DND-41 (cell line): ENCODE data around the gene TBC1D30.

Experiments used
- ATAC-seq: fragments of 200-7000 bp; cut with Tn5 transposase; 3 replicates; pipeline ENCODE4 v1.9.1; 2021; ENCODE audit warnings: low read depth; ENCODE audit not compliant: insufficient read depth
- DNase-seq: peaks from one replicate; pipeline ENCODE4 v3.0.0-alpha.2; 2020
- H2AFZ ChIP-seq: 2 replicates; pipeline ENCODE4 v1.6.0; 2012; ENCODE audit warnings: low read depth, low read length
- H3K27ac ChIP-seq: 2 replicates; pipeline ENCODE4 v1.5.1; 2012; ENCODE audit warnings: low read length, inconsistent platforms
- H3K27me3 ChIP-seq: fragments of 200-600 bp; sonication (generic); 2 replicates; pipeline ENCODE4 v1.6.0; 2012; ENCODE audit warnings: low read length, mild to moderate bottlenecking, inconsistent platforms; ENCODE audit not compliant: insufficient read depth, poor library complexity
- H3K36me3 ChIP-seq: 2 replicates; pipeline ENCODE4 v1.5.1; 2012; ENCODE audit warnings: low read length, inconsistent platforms; ENCODE audit not compliant: insufficient read depth
- H3K4me1 ChIP-seq: 2 replicates; pipeline ENCODE4 v1.5.1; 2012; ENCODE audit warnings: mild to moderate bottlenecking, low read length; ENCODE audit not compliant: insufficient read depth
- H3K4me2 ChIP-seq: 2 replicates; pipeline ENCODE4 v1.6.0; 2012; ENCODE audit warnings: mild to moderate bottlenecking, moderate library complexity, low read length, inconsistent platforms; ENCODE audit not compliant: insufficient read depth
- H3K4me3 ChIP-seq, 2 experiments: fragments of 200-600 bp in 1 of 2; shearing (Covaris generic) in 1 of 2; 2 replicates each; pipeline ENCODE4 v1.5.1; 2012 to 2016; ENCODE audit warnings: inconsistent platforms in 2 of 2, low read length in 2 of 2, mild to moderate bottlenecking in 2 of 2, low read depth in 1 of 2, moderate library complexity in 1 of 2
- H3K79me2 ChIP-seq: 2 replicates; pipeline ENCODE4 v1.6.0; 2012; ENCODE audit warnings: low read length, inconsistent platforms; ENCODE audit not compliant: insufficient read depth
- H3K9ac ChIP-seq: 2 replicates; pipeline ENCODE4 v1.6.0; 2012; ENCODE audit warnings: low read depth, mild to moderate bottlenecking, inconsistent platforms, low read length, moderate library complexity
- H3K9me3 ChIP-seq: 2 replicates; pipeline ENCODE4 v1.5.1; 2012; ENCODE audit warnings: low read length, moderate library complexity, mild to moderate bottlenecking, inconsistent platforms; ENCODE audit not compliant: insufficient read depth, severe bottlenecking
- H4K20me1 ChIP-seq: 2 replicates; pipeline ENCODE4 v1.6.0; 2012; ENCODE audit warnings: low read length; ENCODE audit not compliant: insufficient read depth
- CTCF ChIP-seq: IDR thresholded peaks from 2 replicates; pipeline ENCODE4 v1.5.1; 2012; ENCODE audit warnings: borderline replicate concordance, low read length, moderate library complexity, mild to moderate bottlenecking; ENCODE audit not compliant: poor library complexity, severe bottlenecking; ENCODE audit errors: extremely low read depth
- EZH2 ChIP-seq: IDR thresholded peaks from 3 replicates; pipeline ENCODE4 v1.6.1; 2012; ENCODE audit warnings: borderline replicate concordance, low read depth, mild to moderate bottlenecking, moderate library complexity, low read length, inconsistent platforms; ENCODE audit not compliant: severe bottlenecking

The TBC1D30 gene

GRCh38 chr12:64796205-64796845 lies 28.1 kb upstream of the TBC1D30 start:
- no peaks in the 10 kb centered on the region for H3K4me1 ChIP-seq
- no peak for TF ChIP-seq EZH2
- TF ChIP-seq CTCF, result peak; percentile 84
- no peaks in the 10 kb centered on the region for H3K79me2 ChIP-seq
- H4K20me1 ChIP-seq, result no peaks in the 10 kb centered on the region
- peak; percentile 96 for ATAC-seq
- H3K9ac ChIP-seq, result no peak overlapping the region
- H3K27me3 ChIP-seq, result peaks cover 16% of the 10 kb centered on the region
- H3K36me3 ChIP-seq, result no peaks in the 10 kb centered on the region
- H3K4me3 ChIP-seq, result no peak overlapping the region
- no peak overlapping the region for H3K4me2 ChIP-seq
- no peak overlapping the region for H2AFZ ChIP-seq
- no peaks in the 10 kb centered on the region for H3K9me3 ChIP-seq
- no peak overlapping the region for H3K27ac ChIP-seq
- peak; percentile 64 for DNase-seq

- Histone ChIP-seq H4K20me1 (no peaks in the 10 kb centered on the region), H3K4me3 (no peak overlapping the region), H3K79me2 (no peaks in the 10 kb centered on the region), H2AFZ (no peak overlapping the region), H3K9me3 (no peaks in the 10 kb centered on the region), H3K9ac (no peak overlapping the region), H3K27me3 (peaks cover 16% of the 10 kb centered on the region), H3K4me1 (no peaks in the 10 kb centered on the region), H3K36me3 (no peaks in the 10 kb centered on the region), H3K4me2 (no peak overlapping the region), H3K27ac (no peak overlapping the region)
- DNase-seq (no peak), ATAC-seq (no peak)
- TF ChIP-seq CTCF (no peak), EZH2 (no peak)
Measured at GRCh38 chr12:64797156-64797555, 27.3 kb upstream of the TBC1D30 start.

- DNase-seq (no peak), ATAC-seq (no peak)
- Histone ChIP-seq H3K4me3 (no peak overlapping the region), H3K27me3 (peaks cover 16% of the 10 kb centered on the region), H3K4me2 (no peak overlapping the region), H3K9ac (no peak overlapping the region), H3K9me3 (no peaks in the 10 kb centered on the region), H3K4me1 (no peaks in the 10 kb centered on the region), H3K36me3 (no peaks in the 10 kb centered on the region), H4K20me1 (no peaks in the 10 kb centered on the region), H2AFZ (no peak overlapping the region), H3K27ac (no peak overlapping the region), H3K79me2 (no peaks in the 10 kb centered on the region)
- TF ChIP-seq EZH2 (no peak), CTCF (no peak)
Measured at GRCh38 chr12:64798165-64798564, 26.3 kb upstream of the TBC1D30 start.

- H3K4me2 ChIP-seq, result no peak overlapping the region
- no peaks in the 10 kb centered on the region for H3K79me2 ChIP-seq
- ATAC-seq (no peak), DNase-seq (no peak)
- H3K9ac ChIP-seq, result no peak overlapping the region
- H3K4me1 ChIP-seq, result no peaks in the 10 kb centered on the region
- H3K36me3 ChIP-seq, result no peaks in the 10 kb centered on the region
- H3K27me3 ChIP-seq, result peaks cover 11% of the 10 kb centered on the region
- no peaks in the 10 kb centered on the region for H3K9me3 ChIP-seq
- no peak overlapping the region for H3K4me3 ChIP-seq
- no peaks in the 10 kb centered on the region for H4K20me1 ChIP-seq
- H2AFZ ChIP-seq, result no peak overlapping the region
- TF ChIP-seq EZH2 (no peak), CTCF (no peak)
- H3K27ac ChIP-seq, result no peak overlapping the region
Measured at GRCh38 chr12:64800640-64801039, 23.8 kb upstream of the TBC1D30 start.
